ENCODE measurements around the gene BCR.

Gene BCR

DNA sequence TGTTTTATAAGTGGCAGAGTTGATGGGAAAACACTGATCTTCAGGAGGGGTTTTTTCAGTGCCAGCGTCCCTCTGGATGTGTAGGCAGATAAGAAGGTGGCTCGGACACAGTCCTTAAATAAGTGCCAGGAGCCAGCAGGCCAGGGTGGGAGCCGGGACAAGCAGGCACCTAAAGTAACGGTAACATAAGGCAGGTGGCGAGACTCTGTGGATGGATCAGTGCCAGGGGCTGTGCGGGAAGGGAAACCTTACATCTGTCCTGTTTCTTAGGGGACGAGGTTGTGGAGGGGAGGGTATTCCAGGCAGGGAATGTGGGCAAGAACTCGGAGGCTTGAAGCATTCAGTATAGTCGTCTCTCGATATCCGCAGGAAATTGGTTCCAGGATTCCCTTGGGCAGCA lies 15.9 kb downstream of the BCR start:
- no peak for DNase-seq (ENCODE audit: low spot score)

DNA sequence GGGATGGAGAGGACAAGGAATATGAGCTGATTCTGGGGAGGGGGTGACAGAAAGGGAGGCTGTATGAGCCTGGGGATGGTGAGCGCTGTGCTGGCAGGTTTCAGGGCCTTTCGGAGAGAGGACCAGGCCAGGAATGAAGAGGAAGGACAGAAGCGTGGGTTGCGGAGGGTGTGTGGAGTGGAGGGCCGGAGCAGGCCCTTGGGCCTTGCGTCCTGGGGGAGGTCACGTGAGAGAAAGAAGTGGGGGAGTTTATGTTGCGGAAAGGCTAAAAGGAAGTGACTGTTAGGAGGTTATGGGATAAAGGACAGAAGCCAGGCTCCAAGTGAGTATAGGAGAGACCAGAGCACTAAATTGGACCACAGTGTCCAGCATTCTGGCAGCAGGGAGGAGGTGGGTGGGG lies 17.5 kb downstream of the BCR start:
- DNase-seq (ENCODE audit: low spot score), result no peak

DNA sequence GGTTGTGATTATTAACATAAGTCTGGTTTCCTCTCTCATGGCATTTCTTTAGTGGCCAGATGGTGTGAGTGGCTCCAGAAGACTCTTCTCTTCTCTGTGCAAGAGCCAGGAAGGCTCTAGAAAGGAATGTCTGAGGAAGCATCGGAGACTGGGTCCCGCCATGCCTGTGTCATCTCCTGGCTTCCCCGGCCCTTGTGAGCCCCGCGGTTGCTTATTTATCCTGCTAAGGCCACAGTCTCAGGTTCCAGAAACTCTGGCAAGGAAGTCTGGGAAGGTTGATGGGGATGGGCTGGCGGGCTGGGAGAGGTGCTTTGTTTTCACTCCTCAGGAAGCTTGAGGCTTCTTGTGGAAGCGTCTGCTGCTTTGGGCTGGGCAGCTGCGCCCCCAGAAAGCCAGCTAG lies 18.9 kb downstream of the BCR start:
- DNase-seq (ENCODE audit: low spot score), result no peak

DNA sequence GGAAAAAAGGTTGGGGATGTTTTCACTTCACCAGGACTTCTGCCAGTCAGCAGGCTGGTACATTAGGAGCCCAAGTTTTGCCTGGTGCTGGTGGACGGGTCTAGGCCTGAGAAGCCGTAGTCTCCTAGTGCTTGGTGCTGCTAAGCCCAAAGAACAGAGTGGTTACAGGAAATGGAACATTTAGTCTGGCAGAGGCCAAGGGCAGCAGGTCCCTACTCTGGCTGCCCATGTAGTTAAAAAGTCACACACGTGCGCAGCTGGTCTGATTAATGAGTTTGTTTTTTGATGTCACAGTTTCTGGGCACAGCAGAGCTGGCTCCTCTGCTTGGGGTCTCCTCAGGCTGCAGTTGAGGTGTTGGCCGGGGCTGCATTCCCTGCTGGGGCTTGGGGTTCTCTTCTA lies 20.6 kb downstream of the BCR start:
- no peak for DNase-seq (ENCODE audit: low spot score)

DNA sequence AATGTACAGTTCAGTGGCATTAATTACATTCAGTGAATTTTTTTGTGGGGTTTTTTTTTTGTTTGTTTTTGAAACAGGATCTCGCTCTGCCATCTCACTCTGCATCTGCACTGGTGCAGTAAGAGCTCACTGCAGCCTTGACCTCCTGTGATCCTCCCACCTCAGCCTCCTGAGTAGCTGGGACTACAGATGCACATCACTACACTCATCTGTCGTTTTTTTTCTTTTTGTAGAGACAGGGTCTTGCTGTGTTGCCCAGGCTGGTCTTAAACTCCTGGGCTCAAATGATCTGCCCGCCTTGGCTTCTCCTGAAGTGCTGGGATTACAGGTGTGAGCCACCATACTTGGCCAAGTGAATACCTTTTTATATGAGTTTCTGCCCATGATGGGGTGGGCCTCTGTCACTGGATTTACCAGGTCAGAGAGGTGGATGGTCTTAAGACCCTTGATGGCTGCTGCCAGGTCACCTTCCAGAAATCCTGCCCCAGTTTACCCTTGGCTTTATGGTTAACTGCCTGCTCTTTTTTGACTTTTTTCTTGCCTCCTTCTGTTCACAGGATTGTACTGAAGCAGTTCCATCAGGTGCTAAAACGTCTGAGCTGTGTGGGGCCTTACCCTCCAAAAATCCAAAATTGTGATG lies 22.6 kb downstream of the BCR start:
- no peak for DNase-seq (ENCODE audit: low spot score)

DNA sequence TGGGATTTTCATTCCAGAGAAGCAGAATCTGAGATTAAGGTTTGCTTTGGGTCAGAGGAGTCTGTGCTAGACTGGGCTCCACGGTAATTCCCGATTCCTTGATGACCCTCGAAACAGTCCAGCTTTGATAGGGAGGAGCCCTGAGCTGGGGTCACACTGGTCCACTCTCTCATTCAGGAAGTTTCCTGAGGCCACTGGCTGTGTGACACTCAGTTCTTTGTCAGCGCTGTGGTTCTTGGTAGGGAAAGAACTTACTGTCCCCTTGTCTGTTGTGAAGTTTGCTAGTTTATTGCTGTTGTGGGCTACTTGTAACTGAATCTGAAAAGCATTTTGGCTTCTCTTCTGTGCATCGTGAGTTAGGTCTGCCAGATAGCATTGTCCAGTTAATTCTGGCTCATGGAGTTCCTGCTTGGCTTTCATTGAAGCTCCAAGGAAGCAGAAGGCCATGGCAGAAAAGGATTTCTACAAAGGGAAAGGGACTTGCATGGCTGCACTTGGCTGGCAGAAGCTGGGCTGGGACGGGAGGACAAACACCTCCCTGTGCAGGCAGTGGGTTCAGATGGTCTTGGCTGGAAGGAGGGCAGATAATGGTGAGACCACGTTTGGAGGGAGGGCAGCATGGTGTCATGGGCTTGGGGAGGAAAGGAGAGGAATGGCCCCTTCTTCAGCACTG lies 23.3 kb downstream of the BCR start:
- no peak for DNase-seq (ENCODE audit: low spot score)

DNA sequence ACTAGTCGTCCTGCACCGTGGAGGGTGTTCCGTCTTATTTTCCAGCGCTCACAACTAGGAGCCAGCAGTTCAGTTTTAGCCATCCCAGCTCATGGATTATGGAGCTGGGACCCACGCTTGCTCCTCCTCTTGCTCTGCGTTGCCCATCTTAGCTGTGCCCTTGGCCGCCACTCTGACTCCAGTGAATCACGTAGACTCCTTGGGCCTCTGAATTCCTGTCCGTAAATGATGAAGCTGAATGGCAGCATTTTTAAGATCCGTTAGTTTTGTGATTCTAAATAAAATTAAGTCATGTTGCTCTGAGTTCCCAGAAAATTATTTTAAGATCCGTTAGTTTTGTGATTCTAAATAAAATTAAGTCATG lies 23.8 kb downstream of the BCR start:
- DNase-seq (ENCODE audit: low spot score), result no peak

DNA sequence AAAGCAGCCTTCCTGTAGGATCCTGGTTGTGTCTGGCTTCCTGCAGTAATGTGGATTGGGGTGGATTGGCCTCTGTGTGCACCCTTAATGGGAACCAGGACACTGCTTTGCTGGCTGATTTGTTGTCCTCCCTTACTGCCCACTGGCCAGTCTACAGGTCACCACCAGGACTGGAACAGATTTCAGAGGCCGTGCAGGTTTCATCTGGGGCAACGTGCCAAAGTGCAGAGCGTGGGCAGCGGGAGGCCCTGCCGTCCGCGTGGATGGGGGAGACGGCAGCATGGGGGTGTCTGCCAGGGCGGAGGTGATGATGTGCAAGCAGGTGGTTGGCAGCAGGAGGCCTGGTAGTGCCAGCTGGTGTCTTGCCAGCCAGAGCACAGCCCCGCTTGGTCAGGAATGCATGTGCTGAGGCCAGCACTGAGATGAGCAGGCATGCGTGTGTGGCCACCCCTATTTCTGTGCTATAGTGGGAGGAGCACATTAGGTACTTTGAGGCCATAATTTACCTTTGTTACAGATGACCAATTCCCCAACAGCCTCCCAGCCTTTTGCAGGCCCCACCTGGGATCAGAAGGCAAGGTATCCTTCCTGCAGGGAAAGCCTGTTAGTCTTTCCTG lies 24.3 kb downstream of the BCR start:
- DNase-seq (ENCODE audit: low spot score), result no peak

DNA sequence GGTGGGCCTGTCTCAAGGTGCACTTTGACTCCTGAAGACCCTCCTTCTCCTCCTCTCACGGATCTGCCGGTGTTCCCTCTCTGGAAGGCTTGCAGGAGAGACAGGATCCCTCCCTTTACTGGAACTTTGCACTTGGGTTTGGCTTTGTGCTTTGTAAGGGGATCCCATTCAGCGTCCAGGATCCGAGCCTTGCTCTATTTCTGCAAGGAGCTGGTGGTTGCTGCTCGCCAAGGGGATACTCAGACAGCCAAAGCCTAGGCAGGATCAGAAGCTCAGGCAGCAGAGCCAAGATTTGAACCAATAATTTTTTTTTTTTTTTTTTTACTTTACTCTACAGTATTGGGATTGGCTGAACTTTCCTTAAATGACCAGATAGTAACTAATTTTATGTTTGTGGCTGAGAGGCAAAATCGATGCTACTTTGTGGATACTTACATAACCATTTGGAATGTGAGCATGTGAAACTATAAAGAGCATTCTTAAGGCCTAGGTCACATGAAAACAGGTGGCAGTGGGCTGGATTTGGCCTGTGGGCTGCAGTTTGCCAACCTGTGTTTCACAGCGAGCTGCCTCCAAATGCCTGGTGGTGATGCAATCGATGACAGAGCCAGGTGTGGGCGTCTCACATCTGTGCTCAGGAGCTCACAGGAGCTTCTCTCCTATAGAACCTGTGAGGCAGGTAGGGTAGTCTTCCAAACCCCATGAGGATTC lies 25.2 kb downstream of the BCR start:
- no peak for DNase-seq (ENCODE audit: low spot score)

DNA sequence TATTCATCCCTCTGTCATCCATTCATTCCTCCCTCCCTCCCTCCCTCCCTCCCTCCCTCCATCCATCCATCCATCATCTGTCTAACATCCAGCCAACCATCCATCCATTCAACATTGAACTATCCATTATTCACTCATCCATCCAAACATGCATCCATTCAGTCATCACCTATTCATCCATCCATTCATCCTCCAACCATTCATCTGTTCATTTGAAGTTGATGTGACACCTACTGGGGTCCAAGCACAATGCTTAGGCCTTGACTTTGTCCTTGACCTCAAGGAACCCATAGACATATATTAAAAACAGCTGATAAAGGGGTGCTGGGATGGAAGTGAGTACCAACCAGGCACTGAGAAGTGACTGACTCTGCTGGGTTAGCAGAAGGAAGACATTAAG lies 26.6 kb downstream of the BCR start:
- DNase-seq (ENCODE audit: low spot score), result no peak

DNA sequence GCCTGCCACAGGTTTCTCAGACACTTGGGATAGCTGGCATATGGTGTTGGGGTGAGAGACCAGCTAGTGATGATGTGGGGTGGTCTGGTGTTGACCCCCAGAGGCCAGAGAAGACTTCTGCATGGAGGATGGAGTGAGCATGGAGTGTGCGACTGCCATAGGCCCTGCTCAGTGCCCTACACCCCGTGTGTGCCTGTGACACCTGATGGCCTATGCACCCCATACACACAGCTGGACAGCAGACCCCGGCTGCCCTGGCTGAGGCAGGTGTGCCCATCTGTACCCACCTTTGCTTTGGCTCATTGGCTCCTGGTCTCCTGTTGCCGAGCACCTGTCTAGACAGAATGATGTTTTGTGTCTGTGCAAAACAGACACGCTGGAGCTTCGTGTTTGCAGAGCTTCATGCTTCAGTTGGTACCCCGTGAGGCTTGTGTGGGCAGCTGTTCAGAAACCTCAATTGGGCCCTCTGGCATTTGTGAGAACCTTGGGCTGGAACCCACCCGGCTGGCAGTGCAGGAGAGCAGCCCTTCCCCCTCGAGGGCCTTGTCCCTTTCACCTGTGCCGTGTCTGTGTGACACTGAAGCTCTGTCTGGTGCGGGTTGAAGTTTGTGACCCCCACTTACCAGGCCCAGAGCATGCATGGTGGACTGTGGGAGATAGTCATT lies 27.6 kb downstream of the BCR start:
- no peak for DNase-seq (ENCODE audit: low spot score)

DNA sequence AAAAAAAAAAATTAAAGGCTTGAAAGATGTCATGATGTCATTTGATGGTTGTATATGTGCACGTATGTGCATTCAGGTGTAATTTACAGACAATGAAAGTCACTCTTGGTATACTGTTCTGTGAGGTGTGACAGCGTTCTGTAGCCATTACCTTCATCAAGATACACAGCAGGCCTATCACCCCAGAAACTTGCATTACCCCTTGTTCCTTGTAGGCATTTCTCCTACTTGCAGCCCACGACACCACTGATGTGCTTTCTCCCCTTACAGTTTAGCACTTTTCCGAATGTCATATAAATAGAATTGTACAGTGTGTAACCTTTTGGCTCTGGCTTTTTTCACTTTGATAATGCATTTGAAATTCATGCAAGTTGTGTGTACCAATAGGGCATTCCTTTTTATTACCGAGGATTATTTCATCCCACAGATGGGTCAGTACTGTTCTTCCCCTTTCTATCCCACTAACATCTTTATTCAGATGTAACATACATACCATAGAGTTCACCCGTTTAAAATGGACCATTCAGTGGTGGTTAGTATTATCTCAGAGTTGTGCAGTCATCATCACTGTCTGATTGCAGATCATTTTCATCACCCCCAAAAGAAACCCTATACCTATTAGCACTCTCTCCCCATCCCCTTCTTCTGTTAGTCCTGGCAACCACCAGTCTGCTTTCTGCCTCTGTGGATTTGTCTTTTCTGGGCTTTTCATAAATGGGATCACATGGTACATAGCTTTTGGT lies 30.3 kb downstream of the BCR start:
- DNase-seq (ENCODE audit: low spot score), result no peak

DNA sequence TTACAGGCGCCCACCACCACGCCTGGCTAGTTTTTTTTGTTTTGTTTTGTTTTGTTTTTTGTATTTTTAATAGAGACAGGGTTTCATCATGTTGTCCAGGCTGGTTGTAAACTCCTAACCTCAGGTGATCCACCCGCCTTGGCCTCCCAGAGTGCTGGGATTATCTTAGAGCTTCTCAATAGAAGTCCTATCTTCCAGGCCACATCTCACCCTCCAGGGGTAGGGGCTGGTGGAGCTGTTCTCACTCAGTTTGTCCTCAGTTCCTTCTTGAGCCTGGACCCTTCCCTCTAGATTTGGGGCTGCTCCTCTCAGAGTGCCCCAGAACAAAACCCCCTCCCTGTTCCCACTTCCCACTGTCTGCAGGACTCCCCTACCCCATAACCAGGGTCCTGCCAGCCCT lies 31.3 kb downstream of the BCR start:
- DNase-seq (ENCODE audit: low spot score), result no peak

DNA sequence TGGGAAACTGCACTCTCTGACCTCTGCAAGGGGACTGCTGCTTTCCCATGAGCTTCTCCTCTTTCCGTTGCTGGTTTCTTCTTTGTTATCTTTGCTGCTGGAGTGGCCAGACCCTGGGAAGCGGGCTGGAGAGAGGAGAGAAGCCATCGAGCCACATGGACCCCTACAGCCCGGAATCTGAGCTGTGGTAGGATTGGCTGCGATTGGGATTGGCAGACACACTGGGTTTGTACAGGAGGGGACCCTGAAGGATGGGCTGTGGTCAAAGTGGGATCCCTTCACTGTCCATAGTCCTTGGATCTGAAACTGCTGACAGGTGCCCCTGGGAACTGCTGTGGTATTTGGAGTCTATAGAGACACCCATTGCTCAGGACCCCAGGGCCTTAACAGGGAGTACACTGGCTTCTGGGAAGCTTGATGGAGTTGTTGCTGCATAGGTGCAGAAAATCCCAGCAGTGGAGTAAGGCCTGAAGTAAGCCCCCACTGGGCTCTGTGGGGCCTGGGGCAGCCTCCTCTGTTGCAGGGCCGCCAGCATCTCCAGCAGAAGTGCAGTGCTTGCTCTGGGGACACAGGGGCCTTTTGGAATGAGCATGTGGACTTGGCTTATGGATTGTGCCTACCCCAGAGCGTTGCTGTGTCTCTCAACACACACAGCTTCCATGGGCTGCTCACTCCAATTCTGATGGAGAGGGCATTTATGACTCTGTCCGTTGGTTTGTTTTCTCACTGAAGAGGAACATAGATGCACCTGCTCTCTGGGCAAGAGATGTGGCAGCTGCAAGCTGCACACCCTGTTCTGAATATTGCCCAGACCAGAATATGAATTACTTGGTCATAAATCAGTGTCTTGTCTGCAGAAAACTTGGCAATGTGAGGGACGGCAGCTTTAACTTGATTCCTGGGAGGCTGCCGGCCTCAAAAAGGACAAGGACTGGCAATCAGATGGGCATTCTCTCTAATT lies 32.0 kb downstream of the BCR start:
- no peak for DNase-seq (ENCODE audit: low spot score)

DNA sequence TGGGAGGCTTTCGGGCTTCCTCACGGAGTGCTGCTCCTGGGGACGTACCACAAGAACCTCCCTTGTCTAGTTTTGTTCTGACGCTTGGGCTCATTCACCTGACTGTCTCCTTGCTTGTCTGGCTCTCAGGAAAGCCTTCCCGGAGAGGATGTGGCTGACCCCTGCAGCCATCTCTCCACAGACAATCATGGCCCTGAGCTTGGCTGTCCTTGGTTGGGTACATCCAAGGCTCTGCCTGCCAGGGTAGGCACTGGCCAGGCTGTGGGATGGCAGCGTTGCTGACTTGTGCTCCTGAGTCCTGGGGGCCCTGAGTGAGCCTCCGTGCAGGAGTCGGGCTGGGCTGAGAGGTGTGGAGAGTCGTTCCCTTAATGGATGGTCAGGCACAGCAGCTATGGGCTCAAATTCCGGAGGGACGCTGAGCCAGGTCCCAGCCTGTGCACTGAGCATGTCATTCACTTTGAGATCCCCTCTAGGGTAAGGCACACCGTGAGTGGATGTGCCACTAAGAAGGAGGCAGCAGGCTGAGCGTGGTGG lies 32.8 kb downstream of the BCR start:
- DNase-seq (ENCODE audit: low spot score), result no peak

DNA sequence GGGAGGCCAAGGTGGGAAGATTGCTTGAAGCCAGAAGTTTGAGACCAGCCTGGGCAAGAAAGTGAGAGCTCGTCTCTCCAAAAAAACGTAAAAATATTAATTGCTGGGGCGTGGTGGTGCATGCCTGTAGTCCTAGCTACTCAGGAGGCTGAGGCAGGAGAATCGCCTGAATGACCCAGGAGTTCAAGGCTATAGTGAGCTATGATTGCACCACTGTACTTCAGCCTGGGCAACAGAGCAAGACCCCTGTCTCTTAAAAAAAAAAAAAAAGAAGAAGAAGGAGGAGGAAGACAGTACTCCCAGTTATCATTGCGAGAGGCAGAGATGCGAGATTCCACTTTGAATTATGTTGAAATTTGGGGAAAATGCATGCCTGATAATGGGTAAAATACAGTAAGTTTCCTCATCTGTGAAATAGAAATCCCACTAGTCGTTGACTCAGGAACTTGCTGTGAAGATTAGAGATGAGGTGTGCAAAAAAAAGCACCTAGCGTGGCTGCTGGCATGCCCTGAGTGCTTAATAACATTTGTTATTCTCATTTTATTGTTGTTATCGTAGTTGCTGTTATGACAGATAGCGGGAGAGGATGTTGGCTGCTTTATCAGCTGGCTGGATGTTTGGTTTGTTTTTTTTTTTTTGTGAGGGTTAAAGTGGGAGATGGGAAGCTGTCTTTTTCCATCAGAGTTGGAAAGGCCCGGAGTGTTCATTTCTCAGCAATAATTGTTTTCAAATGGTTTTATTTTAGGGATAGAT lies 33.4 kb downstream of the BCR start:
- DNase-seq (ENCODE audit: low spot score), result no peak

DNA sequence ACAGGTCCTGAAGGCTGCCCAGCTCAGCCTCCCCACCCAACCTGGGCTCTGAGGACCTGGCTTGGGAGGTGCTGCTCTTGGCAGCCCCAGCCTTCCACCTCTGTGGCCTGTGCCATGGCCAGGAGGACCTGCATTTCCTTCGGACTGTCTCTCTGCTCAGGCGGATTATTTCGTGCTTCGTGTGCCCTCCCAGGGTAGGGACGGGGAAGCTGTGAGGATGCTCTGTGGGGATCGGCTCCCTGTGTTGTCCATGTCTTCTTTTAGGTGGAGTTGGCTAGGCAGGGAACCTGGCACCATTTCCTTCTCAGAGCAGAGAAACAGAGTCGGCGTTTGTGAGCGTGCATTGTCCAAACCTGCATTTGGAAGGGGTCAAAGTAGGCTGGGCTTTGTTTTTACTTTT lies 34.1 kb downstream of the BCR start:
- no peak for DNase-seq (ENCODE audit: low spot score)

DNA sequence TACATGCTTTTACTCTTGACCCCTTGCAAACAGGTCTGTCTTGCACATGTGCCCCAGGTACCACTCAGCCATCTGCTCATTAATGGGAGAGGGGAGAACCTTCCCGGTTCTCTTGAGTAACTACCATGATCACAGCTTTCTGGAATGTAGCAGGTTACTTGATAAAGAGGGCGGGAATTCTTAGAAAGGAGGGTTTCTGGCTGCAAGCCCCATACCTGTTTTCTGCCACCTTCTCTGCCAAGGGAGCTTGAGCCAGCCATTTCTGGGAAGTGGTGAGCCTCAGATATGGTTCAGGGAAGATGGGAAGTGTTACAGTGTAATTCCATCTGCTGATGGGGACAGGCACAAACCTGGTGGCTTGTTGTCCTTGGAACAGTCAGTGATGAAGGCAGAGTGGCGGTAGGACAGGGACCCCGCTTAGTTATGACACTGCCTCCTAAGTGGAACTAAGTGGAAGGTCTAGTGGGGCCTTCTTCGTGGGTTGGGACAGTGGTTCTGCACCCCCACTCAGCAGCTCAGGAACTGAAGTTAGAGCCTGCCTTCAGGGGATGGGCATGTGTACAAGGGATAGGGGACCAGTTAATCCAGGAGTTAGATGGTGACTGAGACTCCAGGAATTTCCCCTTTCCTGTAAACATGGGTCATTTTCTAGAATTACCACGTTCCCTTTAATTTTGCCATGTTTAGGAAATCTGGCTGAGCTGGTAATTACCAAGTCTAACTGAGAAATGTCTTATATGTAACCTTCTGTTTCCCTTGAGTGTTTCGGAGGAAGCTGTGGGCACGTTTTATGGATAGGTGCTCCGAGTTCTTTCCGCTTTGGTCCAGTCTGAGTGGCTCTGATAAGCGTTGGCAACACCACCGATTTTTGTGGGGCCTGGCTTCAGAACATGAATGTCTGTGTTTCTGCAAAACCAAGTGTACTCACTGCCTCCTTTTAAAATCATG lies 35.3 kb downstream of the BCR start:
- DNase-seq (ENCODE audit: low spot score), result no peak

Measured in SK-N-DZ (cell line).